Measurements from ENCODE around the gene RAB44.

DNA sequence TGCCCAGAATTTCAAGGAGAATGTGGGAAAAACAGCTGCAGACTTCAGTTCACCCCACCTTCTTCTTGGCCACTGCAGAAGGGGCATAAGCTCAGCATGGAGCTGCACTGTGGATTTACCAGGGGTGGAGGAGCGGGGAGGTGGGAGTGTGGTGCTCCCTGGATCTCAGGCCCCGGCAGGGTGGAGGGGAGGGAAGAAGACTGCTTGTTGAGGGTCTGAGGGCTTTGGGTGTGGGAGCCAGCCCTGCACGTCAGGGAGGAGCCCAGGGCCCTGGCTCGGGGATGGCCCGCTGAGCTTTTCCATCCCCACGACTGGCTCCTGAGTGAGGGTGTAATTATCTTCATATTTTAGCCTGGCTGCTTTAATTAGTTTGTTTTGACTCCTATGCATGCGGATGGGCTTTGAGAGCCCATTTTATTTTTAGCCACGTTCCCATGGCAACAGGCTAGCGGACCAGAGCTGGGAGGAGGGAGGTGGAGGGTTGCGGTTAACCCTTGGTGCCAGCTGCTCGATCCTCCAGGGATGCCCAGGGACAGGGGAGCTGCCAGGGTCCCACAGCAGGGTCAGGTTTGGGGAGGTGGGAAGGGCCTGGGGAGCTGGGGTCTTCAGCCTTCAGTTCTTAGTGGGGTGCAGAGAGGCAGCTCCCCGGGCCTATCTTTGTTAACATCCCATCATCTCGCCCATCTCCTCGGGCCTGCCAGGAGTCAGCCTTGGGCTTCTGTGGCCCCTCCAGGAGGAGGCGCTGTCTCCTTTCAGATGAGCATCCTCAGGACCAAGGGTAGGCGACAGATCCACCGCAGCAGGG is 68.2 kb downstream of the RAB44 start:
- TF ChIP-seq, protein P1, sequence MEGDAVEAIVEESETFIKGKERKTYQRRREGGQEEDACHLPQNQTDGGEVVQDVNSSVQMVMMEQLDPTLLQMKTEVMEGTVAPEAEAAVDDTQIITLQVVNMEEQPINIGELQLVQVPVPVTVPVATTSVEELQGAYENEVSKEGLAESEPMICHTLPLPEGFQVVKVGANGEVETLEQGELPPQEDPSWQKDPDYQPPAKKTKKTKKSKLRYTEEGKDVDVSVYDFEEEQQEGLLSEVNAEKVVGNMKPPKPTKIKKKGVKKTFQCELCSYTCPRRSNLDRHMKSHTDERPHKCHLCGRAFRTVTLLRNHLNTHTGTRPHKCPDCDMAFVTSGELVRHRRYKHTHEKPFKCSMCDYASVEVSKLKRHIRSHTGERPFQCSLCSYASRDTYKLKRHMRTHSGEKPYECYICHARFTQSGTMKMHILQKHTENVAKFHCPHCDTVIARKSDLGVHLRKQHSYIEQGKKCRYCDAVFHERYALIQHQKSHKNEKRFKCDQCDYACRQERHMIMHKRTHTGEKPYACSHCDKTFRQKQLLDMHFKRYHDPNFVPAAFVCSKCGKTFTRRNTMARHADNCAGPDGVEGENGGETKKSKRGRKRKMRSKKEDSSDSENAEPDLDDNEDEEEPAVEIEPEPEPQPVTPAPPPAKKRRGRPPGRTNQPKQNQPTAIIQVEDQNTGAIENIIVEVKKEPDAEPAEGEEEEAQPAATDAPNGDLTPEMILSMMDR (IDR thresholded peaks at IDR 0.05; ENCODE audit: low read depth, low read length), result peak; percentile 98
- TF ChIP-seq EZH2phosphoT487 (IDR thresholded peaks at IDR 0.05; ENCODE audit: low read depth), result no peak

All from OCI-LY3 (cell line).